Mesendoderm (in vitro differentiated cells): ENCODE data around the gene F8.

Experiments used
- DNase-seq: peaks from one replicate; pipeline ENCODE4 v3.0.0; 2013
- H2AK5ac ChIP-seq: 2 replicates; pipeline ENCODE4 v1.6.1; 2013; ENCODE audit warnings: low read length, inconsistent platforms
- H2BK120ac ChIP-seq: 2 replicates; pipeline ENCODE4 v1.6.1; 2013; ENCODE audit warnings: low read depth, mild to moderate bottlenecking, low read length, moderate library complexity, mixed read lengths
- H2BK15ac ChIP-seq: replicated peaks from 2 replicates; pipeline ENCODE4 v1.6.1; 2013; ENCODE audit warnings: low read depth, mild to moderate bottlenecking, moderate library complexity
- H2BK5ac ChIP-seq: 2 replicates; pipeline ENCODE4 v1.6.1; 2013; ENCODE audit warnings: low read length, inconsistent platforms
- H3K18ac ChIP-seq: 2 replicates; pipeline ENCODE4 v1.6.1; 2013; ENCODE audit warnings: mild to moderate bottlenecking, low read length, mixed read lengths
- H3K23ac ChIP-seq: one replicate; pipeline ENCODE4 v1.6.1; 2013; ENCODE audit warnings: low read length
- H3K27ac ChIP-seq: 2 replicates; pipeline ENCODE4 v1.5.1; 2013; ENCODE audit warnings: low read depth, mild to moderate bottlenecking, inconsistent platforms, low read length, moderate library complexity
- H3K27me3 ChIP-seq: 2 replicates; pipeline ENCODE4 v1.6.1; 2013; ENCODE audit warnings: low read length, control low read depth, mild to moderate bottlenecking, inconsistent platforms; ENCODE audit not compliant: insufficient read depth, poor library complexity
- H3K36me3 ChIP-seq: 2 replicates; pipeline ENCODE4 v1.6.1; 2013; ENCODE audit warnings: low read length, inconsistent platforms; ENCODE audit not compliant: control insufficient read depth, insufficient read depth
- H3K4ac ChIP-seq: one replicate; pipeline ENCODE4 v1.6.1; 2013; ENCODE audit warnings: low read depth, mild to moderate bottlenecking, low read length, moderate library complexity
- H3K4me1 ChIP-seq: 2 replicates; pipeline ENCODE4 v1.6.1; 2013; ENCODE audit warnings: low read depth, low read length, inconsistent platforms; ENCODE audit not compliant: control insufficient read depth
- H3K4me2 ChIP-seq: 2 replicates; pipeline ENCODE4 v1.6.1; 2013; ENCODE audit warnings: low read length
- H3K4me3 ChIP-seq: 2 replicates; pipeline ENCODE4 v1.5.1; 2013; ENCODE audit warnings: mild to moderate bottlenecking, low read length
- H3K56ac ChIP-seq: one replicate; pipeline ENCODE4 v1.6.1; 2013; ENCODE audit warnings: low read length
- H3K79me1 ChIP-seq: 2 replicates; pipeline ENCODE4 v1.6.1; 2013; ENCODE audit warnings: low read length, inconsistent platforms
- H3K79me2 ChIP-seq: 2 replicates; pipeline ENCODE4 v1.6.1; 2013; ENCODE audit warnings: mild to moderate bottlenecking, low read length; ENCODE audit not compliant: control insufficient read depth, insufficient read depth
- H3K9ac ChIP-seq: 2 replicates; pipeline ENCODE4 v1.6.1; 2013; ENCODE audit warnings: low read length, inconsistent platforms
- H4K5ac ChIP-seq: one replicate; pipeline ENCODE4 v1.6.1; 2013; ENCODE audit warnings: low read length
- H4K8ac ChIP-seq: one replicate; pipeline ENCODE4 v1.6.1; 2013; ENCODE audit warnings: low read depth, mild to moderate bottlenecking, control low read depth, low read length, moderate library complexity
- WGBS: extraction: QIAGEN DNeasy Blood & Tissue Kit; methylation state at CpG from one replicate; pipeline ENCODE4 v1.1.7; 2013; ENCODE audit warnings: low lambda C conversion rate, missing lambda C conversion rate; ENCODE audit not compliant: insufficient coverage; ENCODE audit errors: extremely low coverage; 5-methylcytosine and 5-hydroxymethylcytosine counted together

The F8 gene

GRCh38 chrX:154800478-154801210 lies 221.9 kb downstream of the F8 start:
- no CpG with 5 or more reads among the region's 8 CpGs for WGBS
- no peaks in the 10 kb centered on the region for H3K79me1 ChIP-seq
- H3K9ac ChIP-seq = no peak overlapping the region
- no peak overlapping the region for H3K56ac ChIP-seq
- H3K27me3 ChIP-seq = no peaks in the 10 kb centered on the region
- H3K4me1 ChIP-seq = no peaks in the 10 kb centered on the region
- no peak overlapping the region for H3K4me3 ChIP-seq
- H4K8ac ChIP-seq = no peak overlapping the region
- DNase-seq = no peak
- H3K4ac ChIP-seq = no peak overlapping the region
- no peak overlapping the region for H3K23ac ChIP-seq
- no peak overlapping the region for H2BK120ac ChIP-seq
- H4K5ac ChIP-seq = no peak overlapping the region
- H2BK5ac ChIP-seq = no peak overlapping the region
- no peak overlapping the region for H3K27ac ChIP-seq
- no peaks in the 10 kb centered on the region for H3K79me2 ChIP-seq
- H2AK5ac ChIP-seq = no peak overlapping the region
- H3K36me3 ChIP-seq = no peaks in the 10 kb centered on the region
- no peak overlapping the region for H3K18ac ChIP-seq
- no peak overlapping the region for H2BK15ac ChIP-seq
- H3K4me2 ChIP-seq = no peak overlapping the region

- Histone ChIP-seq H3K79me1 (no peaks in the 10 kb centered on the region), H3K36me3 (no peaks in the 10 kb centered on the region), H3K23ac (no peak overlapping the region), H3K27ac (no peak overlapping the region), H2AK5ac (no peak overlapping the region), H4K5ac (no peak overlapping the region), H3K4ac (no peak overlapping the region), H4K8ac (no peak overlapping the region), H3K18ac (no peak overlapping the region), H3K27me3 (no peaks in the 10 kb centered on the region), H3K4me3 (no peak overlapping the region), H2BK15ac (no peak overlapping the region), H3K4me1 (no peaks in the 10 kb centered on the region), H3K4me2 (no peak overlapping the region), H3K9ac (no peak overlapping the region), H2BK120ac (no peak overlapping the region), H3K56ac (no peak overlapping the region), H2BK5ac (no peak overlapping the region), H3K79me2 (no peaks in the 10 kb centered on the region)
- peak; percentile 26 for DNase-seq
- WGBS = no CpG with 5 or more reads among the region's 9 CpGs
Measured at GRCh38 chrX:154799556-154800348, 222.8 kb downstream of the F8 start.

- no peak overlapping the region for H4K5ac ChIP-seq
- no peak overlapping the region for H2BK15ac ChIP-seq
- no peak overlapping the region for H3K56ac ChIP-seq
- H3K18ac ChIP-seq = no peak overlapping the region
- no peak overlapping the region for H3K4me2 ChIP-seq
- H3K4me3 ChIP-seq = no peak overlapping the region
- H3K23ac ChIP-seq = no peak overlapping the region
- no peaks in the 10 kb centered on the region for H3K36me3 ChIP-seq
- WGBS = no CpG with 5 or more reads among the region's 6 CpGs
- H3K4ac ChIP-seq = no peak overlapping the region
- no peak overlapping the region for H2BK5ac ChIP-seq
- no peak overlapping the region for H4K8ac ChIP-seq
- no peaks in the 10 kb centered on the region for H3K79me2 ChIP-seq
- no peak overlapping the region for H2BK120ac ChIP-seq
- H3K79me1 ChIP-seq = no peaks in the 10 kb centered on the region
- no peaks in the 10 kb centered on the region for H3K4me1 ChIP-seq
- H3K27me3 ChIP-seq = no peaks in the 10 kb centered on the region
- no peak overlapping the region for H2AK5ac ChIP-seq
- peak; percentile 57 for DNase-seq
- no peak overlapping the region for H3K9ac ChIP-seq
- no peak overlapping the region for H3K27ac ChIP-seq
Measured at GRCh38 chrX:154797006-154797405, 225.5 kb downstream of the F8 start.

GRCh38 chrX:154795016-154795415 lies 227.5 kb downstream of the F8 start:
- H3K27me3 ChIP-seq = no peaks in the 10 kb centered on the region
- H3K4ac ChIP-seq = no peak overlapping the region
- H3K79me1 ChIP-seq = no peaks in the 10 kb centered on the region
- H3K23ac ChIP-seq = no peak overlapping the region
- DNase-seq = no peak
- H3K18ac ChIP-seq = no peak overlapping the region
- no peak overlapping the region for H3K56ac ChIP-seq
- H4K8ac ChIP-seq = no peak overlapping the region
- H3K36me3 ChIP-seq = no peaks in the 10 kb centered on the region
- H3K4me1 ChIP-seq = no peaks in the 10 kb centered on the region
- H2BK15ac ChIP-seq = no peak overlapping the region
- H2BK5ac ChIP-seq = no peak overlapping the region
- no peak overlapping the region for H3K9ac ChIP-seq
- no peak overlapping the region for H3K4me2 ChIP-seq
- no peak overlapping the region for H2AK5ac ChIP-seq
- no peak overlapping the region for H3K27ac ChIP-seq
- no peak overlapping the region for H2BK120ac ChIP-seq
- H3K79me2 ChIP-seq = no peaks in the 10 kb centered on the region
- no peak overlapping the region for H3K4me3 ChIP-seq
- WGBS = no CpG with 5 or more reads among the region's 2 CpGs
- no peak overlapping the region for H4K5ac ChIP-seq

- no peak for DNase-seq
- Histone ChIP-seq H4K5ac (no peak overlapping the region), H2AK5ac (no peak overlapping the region), H3K18ac (no peak overlapping the region), H3K36me3 (no peaks in the 10 kb centered on the region), H3K4ac (no peak overlapping the region), H2BK120ac (no peak overlapping the region), H3K79me2 (no peaks in the 10 kb centered on the region), H4K8ac (no peak overlapping the region), H3K4me3 (no peak overlapping the region), H3K9ac (no peak overlapping the region), H3K4me1 (no peaks in the 10 kb centered on the region), H3K4me2 (no peak overlapping the region), H3K23ac (no peak overlapping the region), H3K56ac (no peak overlapping the region), H3K79me1 (no peaks in the 10 kb centered on the region), H2BK15ac (no peak overlapping the region), H3K27me3 (no peaks in the 10 kb centered on the region), H2BK5ac (no peak overlapping the region), H3K27ac (no peak overlapping the region)
- WGBS = no CpG with 5 or more reads among the region's 7 CpGs
Measured at GRCh38 chrX:154793084-154793795, 229.3 kb downstream of the F8 start.
